Limb (tissue), 2 donors: ENCODE data around the gene ID3.
A peak's percentile ranks its signal among the peaks of the same experiment; 100 is the strongest.

Source experiments
- DNase-seq, 2 donors: peaks; one replicate each; pipeline ENCODE4 v3.0.0-alpha.2; 2016; ENCODE audit errors: extremely low spot score in 2 of 2

Gene ID3

DNA sequence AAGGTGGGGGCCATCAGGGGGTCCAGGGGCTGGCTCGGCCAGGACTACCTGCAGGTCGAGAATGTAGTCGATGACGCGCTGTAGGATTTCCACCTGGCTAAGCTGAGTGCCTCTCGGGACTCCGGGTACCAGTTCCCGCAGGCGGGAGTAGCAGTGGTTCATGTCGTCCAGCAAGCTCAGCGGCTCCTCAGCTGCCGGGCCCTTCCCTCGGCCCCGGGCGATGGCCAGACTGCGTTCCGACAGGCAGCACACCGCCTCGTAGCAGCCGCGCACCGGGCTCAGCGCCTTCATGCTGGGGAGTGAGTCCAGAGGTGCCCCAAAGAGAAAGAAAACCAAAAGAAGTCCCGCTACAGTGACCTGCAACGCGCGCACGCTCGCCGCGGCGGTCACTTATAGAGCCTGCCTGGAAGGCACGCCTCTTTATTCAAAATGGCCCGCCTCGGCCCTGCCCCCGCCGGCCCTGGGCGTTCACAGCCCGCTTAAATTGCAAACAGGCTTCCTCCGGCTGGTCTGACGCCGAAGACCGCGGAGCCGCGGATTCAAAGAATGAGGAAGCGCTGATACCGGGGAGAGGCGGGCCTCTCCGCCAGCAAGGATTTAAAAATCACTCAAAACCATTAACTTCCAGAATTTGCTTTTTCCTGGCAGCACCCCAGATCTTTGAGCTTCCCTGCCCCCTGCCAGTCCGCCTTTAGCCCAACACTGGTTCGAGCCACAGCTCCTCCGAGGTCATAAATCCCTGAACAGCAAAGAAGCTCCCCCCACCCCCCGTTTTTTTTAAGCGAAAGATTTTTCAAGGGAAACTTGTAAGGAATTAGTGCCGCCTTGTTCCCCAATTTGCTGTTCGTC is at the start of gene ID3:
TSS of gene ID3 (minus strand) at position 366 of the 849 bp plus-strand sequence. CDS start at position 291, 75 bp downstream.
- DNase-seq: peak; percentile 95 to 98

DNA sequence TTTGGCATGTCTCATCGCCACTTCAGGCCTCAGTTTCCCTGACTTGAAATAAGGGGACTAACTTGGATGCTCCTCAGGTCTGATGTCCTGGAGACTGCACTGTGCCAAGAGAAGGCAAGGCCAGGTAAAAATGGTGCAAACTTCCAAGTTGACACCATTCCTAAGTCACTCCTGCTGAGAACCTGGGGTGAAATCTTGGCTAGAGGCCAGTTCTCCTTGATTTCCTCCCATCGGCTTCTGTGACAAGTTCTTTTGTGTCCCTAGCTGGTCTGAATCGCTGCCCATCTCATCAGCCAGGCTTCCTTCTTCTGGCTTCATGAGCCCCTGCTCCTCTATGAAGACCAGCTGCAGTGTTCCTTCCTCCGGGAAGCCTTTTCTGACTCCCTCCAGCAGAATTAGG is 48.6 kb upstream of the ID3 start:
- DNase-seq: no peak

DNA sequence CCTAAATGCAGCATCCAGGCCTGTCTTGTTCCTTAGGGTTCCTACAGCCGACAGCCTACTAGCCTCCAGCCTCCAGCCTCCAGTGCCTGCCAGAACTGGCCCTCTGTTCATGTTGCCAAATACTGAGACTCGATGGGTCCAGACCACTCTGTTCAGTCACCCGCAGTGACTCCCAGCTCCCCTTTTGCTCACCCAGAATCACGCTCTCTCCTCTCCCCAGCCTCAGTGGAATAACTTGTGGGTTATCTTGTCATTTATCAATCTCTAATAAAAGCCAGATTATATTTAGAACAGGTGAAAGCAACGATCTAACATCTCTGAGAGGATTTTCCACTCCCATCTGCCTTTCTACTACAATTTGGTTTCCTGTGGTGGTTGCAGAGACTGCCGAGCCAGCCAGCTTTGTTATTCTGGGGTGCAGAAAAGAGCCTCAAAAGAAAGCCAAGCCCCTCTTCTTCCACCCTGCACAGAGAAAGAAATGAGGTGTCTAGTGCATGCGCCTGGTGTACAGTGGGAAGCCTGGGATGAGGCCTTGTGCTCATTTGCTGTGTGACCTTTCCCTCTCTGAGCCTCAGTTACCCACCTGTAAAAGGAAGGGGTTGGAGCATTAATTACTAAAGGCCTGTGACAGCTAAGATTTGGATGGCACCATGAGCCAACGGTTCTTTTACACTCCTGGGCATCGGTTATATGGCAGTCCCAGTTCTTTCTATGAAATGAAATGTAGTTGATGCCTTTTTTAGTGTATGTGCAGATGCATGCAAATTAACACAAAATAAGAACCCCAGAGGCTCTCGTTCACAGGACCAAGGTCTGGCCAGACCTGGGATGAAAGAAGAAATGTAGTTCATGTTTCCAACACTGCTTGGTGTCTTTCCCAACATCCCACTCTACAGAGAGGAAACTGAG is 42.9 kb upstream of the ID3 start:
- DNase-seq: no peak

- no peak for DNase-seq
These were observed 42.0 kb upstream of the ID3 start for GRCh38 chr1:23601135-23601967.

DNA sequence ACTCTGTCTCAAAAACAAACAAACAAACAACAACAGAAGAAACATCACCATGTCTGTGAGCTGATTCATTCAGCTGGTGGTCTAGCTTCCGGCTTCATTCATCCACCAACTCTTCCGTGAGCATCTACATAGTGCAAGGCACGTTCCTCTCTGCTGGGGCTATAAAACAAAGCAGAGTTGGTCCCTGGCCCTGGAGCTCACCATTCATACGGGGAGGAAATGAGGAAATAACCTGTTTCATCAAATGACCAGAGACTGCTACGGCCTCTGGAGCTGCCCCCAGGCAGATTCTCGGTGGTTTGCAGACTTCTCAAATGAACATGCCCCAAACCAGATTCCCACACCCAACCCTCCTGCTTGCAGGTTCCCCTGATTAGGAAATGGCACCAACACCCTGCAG is 41.0 kb upstream of the ID3 start:
- DNase-seq: no peak

DNA sequence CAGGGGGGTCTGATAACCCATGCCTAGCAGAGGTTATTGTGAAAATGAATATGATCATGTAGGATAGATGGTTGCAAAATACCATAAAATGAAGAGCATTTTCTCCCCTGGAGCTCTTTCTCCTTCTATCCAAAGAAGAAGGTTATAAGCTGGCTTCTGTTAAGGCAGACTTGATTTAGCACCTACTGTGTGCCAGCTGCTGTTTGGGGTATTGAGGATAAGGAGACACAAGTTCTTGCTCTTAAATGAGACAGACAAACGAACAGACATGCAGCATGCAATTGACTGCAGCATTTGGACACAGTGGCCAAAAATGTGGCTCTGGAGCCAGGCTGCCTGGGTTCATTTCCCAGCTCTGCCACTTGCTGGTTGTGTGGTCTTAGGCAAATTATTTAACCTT is 39.8 kb upstream of the ID3 start:
- no peak for DNase-seq

DNA sequence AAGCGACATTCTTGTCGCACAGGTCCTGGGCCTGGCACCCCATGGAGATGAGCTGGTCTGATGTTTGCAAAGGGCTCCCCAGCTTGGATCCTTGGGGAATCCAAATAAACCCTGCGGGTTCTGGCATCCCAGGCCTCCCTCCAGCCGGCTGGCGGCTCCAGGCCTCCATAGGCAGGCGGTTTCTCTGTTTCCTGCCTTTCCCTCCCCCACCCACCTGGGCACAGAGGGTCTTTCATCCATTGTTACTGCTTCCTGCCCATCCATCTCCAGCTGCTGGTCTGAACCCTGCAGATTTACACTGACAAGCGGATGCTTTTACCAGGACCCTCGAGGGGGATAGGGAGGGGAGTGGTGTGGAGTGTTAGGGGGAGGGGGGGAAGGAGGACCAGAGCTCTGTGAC is 39.1 kb upstream of the ID3 start:
- DNase-seq: peak in 1 of 2 donors; percentile 58

DNA sequence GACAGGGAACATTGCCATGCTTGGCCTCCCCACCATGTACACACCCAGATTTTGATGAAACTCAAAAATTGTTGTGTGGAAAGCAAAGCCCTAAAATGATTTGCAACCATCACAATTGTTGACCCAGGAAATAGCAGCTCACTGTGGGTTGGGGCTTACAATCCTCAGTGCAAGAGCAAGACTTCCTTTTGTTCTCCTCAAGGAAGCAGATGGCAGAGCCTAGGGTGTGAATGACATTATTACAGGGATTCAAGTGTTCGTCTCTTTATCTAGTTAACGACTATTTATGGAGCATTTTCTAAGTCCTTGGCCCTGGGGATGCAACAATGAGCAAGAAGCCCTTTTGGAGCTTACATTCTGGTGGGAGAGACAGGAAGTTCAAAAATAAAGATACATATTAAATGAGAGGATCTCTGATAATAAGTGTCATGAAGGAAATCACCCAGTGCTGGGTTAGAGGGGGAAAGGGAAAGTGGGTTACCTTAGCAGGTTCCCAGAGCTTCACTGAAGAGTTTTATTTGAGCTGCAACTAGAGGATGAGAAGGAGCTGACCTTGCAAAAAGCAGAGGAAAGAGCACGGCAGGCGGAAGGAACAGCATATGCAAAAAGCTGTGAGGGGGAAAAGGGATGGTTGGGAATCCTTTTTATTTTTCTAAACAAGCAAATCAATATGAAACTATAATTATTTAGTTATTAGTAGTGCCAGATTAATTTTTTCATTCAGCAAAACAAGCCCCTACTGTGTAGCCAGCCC is 38.5 kb upstream of the ID3 start:
- no peak for DNase-seq

DNA sequence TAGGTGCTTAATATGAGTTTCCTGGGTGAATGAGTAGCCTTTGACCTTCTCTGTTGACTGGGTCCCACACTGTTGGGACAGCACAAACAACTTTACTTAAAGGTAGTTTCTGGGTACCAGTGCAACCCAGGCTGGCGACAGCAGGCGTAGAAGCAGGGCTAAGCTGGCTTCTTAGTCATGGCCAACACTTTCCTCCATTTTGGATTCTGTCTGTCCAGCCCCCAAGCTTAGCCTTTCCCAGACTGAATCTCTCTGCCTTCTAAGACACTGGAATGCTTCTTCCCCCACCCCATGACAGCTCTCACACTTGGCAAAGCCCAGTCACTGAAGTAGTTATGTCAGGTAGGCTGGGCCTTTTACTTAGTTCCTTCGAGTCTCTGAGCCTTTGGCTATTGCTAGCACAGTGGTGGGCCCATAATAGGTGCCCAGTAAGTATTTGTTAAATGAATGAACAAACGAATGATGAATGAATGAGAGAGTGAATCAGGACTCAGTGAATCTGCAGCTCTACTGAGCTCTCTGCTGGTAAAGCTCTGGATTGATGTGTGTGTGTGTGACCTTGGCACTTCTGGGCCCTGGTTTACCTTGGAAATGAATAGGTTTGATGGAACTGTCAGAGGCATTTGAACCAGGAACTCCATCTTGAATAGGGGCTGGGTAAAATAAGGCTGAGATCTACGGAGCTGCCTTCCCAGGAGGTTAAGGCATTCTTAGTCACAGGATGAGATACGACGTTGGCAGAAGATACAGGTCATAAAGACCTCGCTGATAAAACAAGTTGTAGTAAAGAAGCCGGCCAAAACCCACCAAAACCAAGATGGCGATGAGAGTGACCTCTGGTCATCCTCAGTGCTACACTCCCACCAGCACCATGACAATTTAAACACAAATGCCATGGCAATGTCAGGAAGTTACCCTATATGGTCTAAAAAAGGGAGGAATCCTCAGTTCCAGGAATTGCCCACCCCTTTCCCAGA is 37.4 kb upstream of the ID3 start:
- no peak for DNase-seq

DNA sequence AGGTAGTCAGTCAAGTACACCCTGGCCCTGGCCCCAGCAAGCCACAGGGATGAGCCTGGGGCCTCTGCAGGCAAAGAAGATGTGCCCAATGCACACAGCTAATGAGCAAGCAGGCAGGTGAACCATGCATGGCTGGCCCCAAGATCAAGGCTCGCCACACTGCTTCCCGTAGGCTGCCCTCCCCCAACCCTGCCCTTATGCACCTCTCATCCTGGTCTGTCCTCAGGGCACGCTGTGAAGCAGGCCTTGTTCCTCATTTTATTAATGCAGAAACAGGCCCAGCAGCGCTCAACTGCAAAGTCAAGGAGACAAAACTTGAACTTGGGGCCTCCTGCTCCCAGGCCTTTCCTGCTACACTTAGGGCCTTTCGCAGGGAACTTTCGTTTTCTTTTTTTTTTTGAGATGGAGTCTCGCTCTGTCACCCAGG is 35.6 kb upstream of the ID3 start:
- DNase-seq: no peak

DNA sequence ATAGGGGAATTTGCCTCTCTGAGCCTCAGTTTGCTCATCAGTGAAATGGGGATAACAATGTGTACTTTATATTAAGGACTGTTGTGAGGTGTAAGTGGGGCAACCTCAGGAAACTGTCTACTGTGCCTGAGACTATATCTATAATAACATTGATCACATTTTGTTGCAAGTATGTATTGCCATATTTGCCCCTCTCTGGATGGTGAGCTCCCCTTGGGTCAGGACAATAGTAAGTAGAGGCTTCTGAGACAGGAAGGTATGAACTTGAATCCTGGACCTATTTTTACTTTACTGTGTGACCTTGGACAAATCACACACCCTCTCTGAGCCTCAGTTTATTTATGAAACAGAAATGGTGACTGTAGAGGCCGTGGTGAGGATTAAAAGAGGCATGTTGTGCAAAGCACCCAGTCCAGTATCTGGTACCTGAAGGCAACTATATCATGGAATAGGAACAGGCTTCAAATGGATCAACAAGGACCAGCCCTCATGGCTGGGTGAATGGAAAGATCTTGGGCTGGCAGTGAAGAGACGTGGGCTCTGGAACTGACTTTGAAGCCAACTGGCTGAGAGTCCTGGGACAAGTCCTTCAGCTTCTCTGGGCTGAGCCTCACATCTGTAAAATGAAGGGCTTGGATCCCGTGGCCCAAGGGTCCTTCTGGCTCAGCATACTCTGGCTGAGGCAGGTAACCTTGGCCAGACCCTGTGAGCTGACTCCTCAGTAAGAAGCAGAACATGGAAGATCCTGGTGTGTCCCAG is 35.0 kb upstream of the ID3 start:
- no peak for DNase-seq

- DNase-seq: no peak
These were observed 34.4 kb upstream of the ID3 start for GRCh38 chr1:23593556-23594148.

- no peak for DNase-seq
These were observed 33.8 kb upstream of the ID3 start for GRCh38 chr1:23593042-23593521.

DNA sequence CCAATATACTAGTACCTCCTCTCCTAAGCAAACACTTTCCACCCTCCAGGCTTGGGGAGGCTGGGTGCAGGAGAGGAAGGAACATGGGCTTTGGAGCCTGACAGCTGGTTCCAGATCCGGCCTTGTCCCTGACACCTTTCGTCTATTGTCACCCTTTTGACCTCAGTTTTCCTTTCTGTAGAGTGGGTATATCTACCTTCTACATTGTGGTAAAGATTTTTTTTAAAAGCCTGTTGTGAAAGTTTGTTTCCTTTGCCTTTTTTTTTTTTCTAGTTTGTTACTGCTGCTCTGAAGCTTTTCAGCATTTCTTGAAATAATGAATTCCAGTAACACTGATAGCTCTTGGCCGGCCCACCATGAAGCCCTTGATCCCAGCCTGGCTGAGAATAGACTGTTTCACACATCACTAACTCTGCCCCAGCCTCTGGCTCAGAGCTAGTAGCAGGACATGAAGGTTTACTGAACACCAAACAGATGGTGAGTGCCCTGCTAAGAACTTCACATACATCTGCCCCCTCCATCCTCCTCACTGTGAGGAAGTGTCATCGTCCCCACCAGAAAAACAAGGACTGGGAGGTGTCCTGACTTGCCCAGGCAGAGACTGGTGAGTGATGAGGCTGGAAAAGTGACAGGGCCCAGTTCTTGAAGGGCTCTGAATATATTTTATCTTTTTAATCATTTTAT is 33.0 kb upstream of the ID3 start:
- no peak for DNase-seq

GRCh38 chr1:23591460-23592208 is 32.3 kb upstream of the ID3 start:
- DNase-seq: no peak

DNA sequence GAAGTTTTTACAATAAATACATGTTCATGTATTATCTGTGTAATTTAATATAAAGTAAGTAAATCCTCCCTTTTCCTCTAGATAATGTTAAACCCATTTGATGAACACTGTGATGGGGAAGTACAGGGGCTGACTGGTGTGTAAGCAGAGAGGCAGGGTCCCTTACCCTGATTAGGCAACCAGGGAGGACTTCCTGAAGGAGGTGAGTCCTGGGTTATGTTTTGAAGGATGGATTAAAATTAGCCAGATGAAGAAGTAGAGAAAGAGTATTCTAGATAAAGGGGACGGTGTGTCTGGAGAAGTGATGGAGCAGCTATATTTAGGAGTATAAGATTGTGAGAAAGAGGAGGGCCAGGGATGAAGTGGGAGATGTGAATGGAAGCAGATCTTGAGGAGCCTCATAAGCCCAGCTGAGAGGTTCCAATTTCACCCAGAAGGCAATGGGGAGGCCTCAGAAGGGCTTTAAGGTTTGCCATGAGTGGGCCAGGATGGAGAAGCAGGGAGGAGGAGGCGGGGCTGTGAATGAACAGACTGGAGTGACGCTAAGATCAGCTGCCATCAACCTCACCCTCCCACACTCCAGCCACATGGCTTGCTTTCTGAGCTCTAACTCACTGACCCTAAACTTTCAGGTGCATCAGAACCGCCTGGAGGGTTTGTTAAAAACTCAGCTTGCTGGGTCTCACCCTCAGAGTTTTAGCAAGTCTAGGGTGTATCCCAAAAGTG is 30.9 kb upstream of the ID3 start:
- no peak for DNase-seq
